GM23338 (cell line): Measurements from ENCODE around the gene EDNRA. TPM values are rescaled to one million over a fixed set of nuclear protein-coding genes. Genes with fewer than 3 reads are reported as not detected.

Experiments used
- ATAC-seq: fragments of 200-7000 bp; cut with Tn5 transposase; 3 replicates; pipeline ENCODE4 v1.9.1; 2020
- DNase-seq: peaks from one replicate; pipeline ENCODE4 v3.0.0-alpha.2; 2015; ENCODE audit warnings: low spot score
- H2AFZ ChIP-seq: fragments of 200-600 bp; sonication (generic); 2 replicates; pipeline ENCODE4 v1.8.0; 2016; ENCODE audit warnings: antibody characterized with exemption, mild to moderate bottlenecking, moderate library complexity
- H3F3A ChIP-seq: fragments of 200-600 bp; sonication (generic); replicated peaks from 2 replicates; pipeline ENCODE4 v1.8.0; 2017; ENCODE audit warnings: antibody characterized with exemption, mixed run types, low read depth
- H3K27ac ChIP-seq: fragments of 200-600 bp; sonication (generic); 2 replicates; pipeline ENCODE4 v1.6.1; 2016; ENCODE audit warnings: low read depth
- H3K27me3 ChIP-seq: fragments of 200-600 bp; sonication (generic); 2 replicates; pipeline ENCODE4 v1.8.0; 2016; ENCODE audit warnings: mild to moderate bottlenecking, mixed run types, moderate library complexity; ENCODE audit not compliant: insufficient read depth
- H3K36me3 ChIP-seq: fragments of 200-600 bp; sonication (generic); 2 replicates; pipeline ENCODE4 v1.8.0; 2016; ENCODE audit warnings: mild to moderate bottlenecking; ENCODE audit not compliant: insufficient read depth
- H3K4me1 ChIP-seq: fragments of 200-600 bp; sonication (generic); 2 replicates; pipeline ENCODE4 v1.8.0; 2016; ENCODE audit warnings: mild to moderate bottlenecking, moderate library complexity; ENCODE audit not compliant: insufficient read depth
- H3K4me2 ChIP-seq: fragments of 200-600 bp; sonication (generic); 2 replicates; pipeline ENCODE4 v1.7.1; 2017; ENCODE audit warnings: mixed run types
- H3K4me3 ChIP-seq: fragments of 200-600 bp; sonication (generic); 2 replicates; pipeline ENCODE4 v1.6.1; 2016; ENCODE audit warnings: mixed run types
- H3K79me2 ChIP-seq: fragments of 200-600 bp; sonication (generic); replicated peaks from 2 replicates; pipeline ENCODE4 v1.8.0; 2017; ENCODE audit warnings: mild to moderate bottlenecking; ENCODE audit not compliant: insufficient read depth
- H3K9me2 ChIP-seq: fragments of 200-600 bp; sonication (generic); 2 replicates; pipeline ENCODE4 v1.8.0; 2017; ENCODE audit not compliant: insufficient read depth
- H4K20me1 ChIP-seq: fragments of 200-600 bp; sonication (generic); replicated peaks from 2 replicates; pipeline ENCODE4 v1.8.0; 2017; ENCODE audit warnings: mild to moderate bottlenecking; ENCODE audit not compliant: insufficient read depth
- H3K27ac Mint-ChIP-seq: 2 replicates; pipeline ENCODE4 v1.8.0; 2020; ENCODE audit warnings: inconsistent platforms, mild to moderate bottlenecking, moderate library complexity, mixed read lengths
- H3K27me3 Mint-ChIP-seq: 3 replicates; pipeline ENCODE4 v1.8.0; 2022; ENCODE audit warnings: low read depth, mild to moderate bottlenecking, moderate library complexity, mixed read lengths, inconsistent platforms; ENCODE audit not compliant: insufficient read depth, poor library complexity
- H3K36me3 Mint-ChIP-seq: 3 replicates; pipeline ENCODE4 v1.8.0; 2021; ENCODE audit warnings: low read depth, mild to moderate bottlenecking, inconsistent platforms, moderate library complexity, mixed read lengths
- H3K4me1 Mint-ChIP-seq: 3 replicates; pipeline ENCODE4 v1.8.0; 2020; ENCODE audit warnings: mild to moderate bottlenecking, inconsistent platforms, mixed read lengths
- H3K4me3 Mint-ChIP-seq: 3 replicates; pipeline ENCODE4 v1.8.0; 2021; ENCODE audit warnings: moderate library complexity, mild to moderate bottlenecking, inconsistent platforms, mixed read lengths
- H3K9me3 Mint-ChIP-seq: 3 replicates; pipeline ENCODE4 v1.8.0; 2020; ENCODE audit warnings: moderate library complexity, mild to moderate bottlenecking, inconsistent platforms, mixed read lengths
- CREB1 ChIP-seq: fragments of 250-450 bp; sonication (Bioruptor Pico); IDR thresholded peaks from 2 replicates; pipeline ENCODE4 v1.5.0; 2020; ENCODE audit warnings: low read depth, mild to moderate bottlenecking, moderate library complexity
- CTCF ChIP-seq, 2 experiments: fragments of 200-600 bp in 1 of 2; sonication (generic) in 1 of 2; conservative IDR thresholded peaks; 2 replicates each; pipeline versions ENCODE4 v1.5.1 to v1.6.1; 2016 to 2017; ENCODE audit warnings: antibody characterized with exemption in 2 of 2, low read depth in 2 of 2, mild to moderate bottlenecking in 2 of 2, moderate library complexity in 1 of 2
- EZH2 ChIP-seq: fragments of 200-600 bp; sonication (generic); IDR thresholded peaks from one replicate; pipeline ENCODE4 v1.8.0; 2017; ENCODE audit warnings: antibody characterized with exemption, mild to moderate bottlenecking, low read depth; ENCODE audit not compliant: unreplicated experiment
- EZH2phosphoT487 ChIP-seq: fragments of 200-600 bp; sonication (generic); IDR thresholded peaks from one replicate; pipeline ENCODE4 v1.8.1; 2018; ENCODE audit warnings: antibody characterized with exemption; ENCODE audit not compliant: unreplicated experiment
- JUNB ChIP-seq: IDR thresholded peaks from one replicate; pipeline ENCODE4 v1.6.1; 2016; ENCODE audit warnings: antibody characterized with exemption; ENCODE audit not compliant: unreplicated experiment
- NANOG ChIP-seq: IDR thresholded peaks from 2 replicates; pipeline ENCODE4 v1.6.1; 2016; ENCODE audit warnings: antibody characterized with exemption, borderline replicate concordance
- POLR2AphosphoS5 ChIP-seq: IDR thresholded peaks from 2 replicates; pipeline ENCODE4 v1.6.1; 2016; ENCODE audit warnings: antibody characterized with exemption, low read depth
- STAT1 ChIP-seq: IDR thresholded peaks from one replicate; pipeline ENCODE4 v1.6.1; 2016; ENCODE audit warnings: antibody characterized with exemption; ENCODE audit not compliant: unreplicated experiment
- ZNF114 ChIP-seq: fragments of 250-450 bp; sonication (Bioruptor Pico); IDR thresholded peaks from 2 replicates; pipeline ENCODE4 v1.5.0; 2020; ENCODE audit warnings: mild to moderate bottlenecking, moderate library complexity
- ZNF331 ChIP-seq: fragments of 250-450 bp; sonication (Bioruptor Pico); IDR thresholded peaks from 2 replicates; pipeline ENCODE4 v1.5.0; 2020; ENCODE audit warnings: low read depth, mild to moderate bottlenecking, moderate library complexity
- polyA plus RNA-seq: library from polyadenylated mRNA; unstranded; fragments of >200 nt; fragmentation: Nextera tagmentation; extraction: Ambion mirVana; gene quantifications from 2 replicates; pipeline ENCODE4 v1.2.1, GENCODE V29; 2016
- total RNA-seq: library from RNA; depleted of rRNA; stranded (reverse); fragments of >200 nt; shearing (Covaris generic); gene quantifications from 2 replicates; pipeline ENCODE4 v1.2.3, GENCODE V29; 2014
- TF ChIP-seq, protein P1 (sequence below): fragments of 250-450 bp; sonication (Bioruptor Pico); IDR thresholded peaks from 2 replicates; pipeline ENCODE4 v1.5.0; 2020; ENCODE audit warnings: mild to moderate bottlenecking, moderate library complexity
- TF ChIP-seq, protein P2 (sequence below): IDR thresholded peaks from 2 replicates; pipeline ENCODE4 v1.6.1; 2016; ENCODE audit warnings: antibody characterized with exemption

EDNRA gene
- total and polyA plus RNA-seq, 2 experiments from 2014 or later, result 1.5 to 5.0 TPM

DNA sequence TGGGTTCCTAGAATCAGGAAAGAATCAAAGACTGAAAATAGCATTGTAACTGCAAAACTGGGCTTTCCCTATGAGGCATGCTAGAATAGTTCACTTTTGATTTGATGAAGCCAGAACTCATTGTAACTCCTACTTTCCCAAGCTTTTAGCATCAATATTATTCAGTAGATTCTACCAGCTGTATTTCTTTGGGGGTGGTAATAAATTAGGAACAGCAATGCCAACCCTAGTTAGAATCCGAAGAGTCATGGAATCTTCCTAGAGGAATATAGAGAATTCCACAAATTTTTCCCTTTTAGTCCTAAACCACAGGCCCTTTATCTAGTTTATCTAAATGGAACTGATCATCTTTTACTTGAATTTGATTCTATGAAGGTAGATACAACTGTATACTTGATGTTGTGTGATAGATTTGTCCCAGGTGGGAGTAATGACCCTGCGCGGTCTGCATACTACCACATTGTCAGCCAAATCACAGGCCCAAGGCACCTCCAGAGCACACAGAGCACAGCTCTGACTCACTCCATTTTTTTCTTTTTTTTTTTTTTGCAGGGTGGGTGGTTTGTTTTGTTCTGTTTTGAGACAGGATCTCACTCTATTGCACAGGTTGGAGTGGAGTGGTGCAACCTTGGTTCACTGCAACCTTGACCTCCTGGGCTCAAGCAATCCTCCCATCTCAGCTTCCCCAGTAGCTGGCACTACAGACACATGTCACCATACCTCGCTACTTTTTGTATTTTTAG is 66.6 kb downstream of the EDNRA start:
- Histone ChIP-seq H3K27ac (no peak overlapping the region), H3K4me2 (no peak overlapping the region), H2AFZ (no peak overlapping the region), H3K79me2 (no peaks in the 10 kb centered on the region), H3K36me3 (no peaks in the 10 kb centered on the region; the same call in 1 of the 2 replicates), H3K27me3 (no peaks in the 10 kb centered on the region), H3K9me2 (peaks cover 7% of the 10 kb centered on the region; the same call in 1 of the 2 replicates), H3K4me1 (no peaks in the 10 kb centered on the region), H3K4me3 (no peak overlapping the region), H3F3A (no peaks in the 10 kb centered on the region), H4K20me1 (no peaks in the 10 kb centered on the region)
- H3K4me1 Mint-ChIP-seq, result peaks cover 4% of the 10 kb centered on the region
- peaks cover 12% of the 10 kb centered on the region for H3K9me3 Mint-ChIP-seq
- TF ChIP-seq POLR2AphosphoS5 (no peak), EZH2phosphoT487 (no peak), EZH2 (no peak), CTCF (conservative IDR thresholded peaks at IDR 0.05; ENCODE audit: low read depth in 2 of 2) (no peak), ZNF114 (CRISPR knock-in tag) (no peak), ZNF331 (no peak), NANOG (no peak), CREB1 (CRISPR knock-in tag) (no peak), JUNB (no peak), STAT1 (no peak)
- TF ChIP-seq, protein P1, sequence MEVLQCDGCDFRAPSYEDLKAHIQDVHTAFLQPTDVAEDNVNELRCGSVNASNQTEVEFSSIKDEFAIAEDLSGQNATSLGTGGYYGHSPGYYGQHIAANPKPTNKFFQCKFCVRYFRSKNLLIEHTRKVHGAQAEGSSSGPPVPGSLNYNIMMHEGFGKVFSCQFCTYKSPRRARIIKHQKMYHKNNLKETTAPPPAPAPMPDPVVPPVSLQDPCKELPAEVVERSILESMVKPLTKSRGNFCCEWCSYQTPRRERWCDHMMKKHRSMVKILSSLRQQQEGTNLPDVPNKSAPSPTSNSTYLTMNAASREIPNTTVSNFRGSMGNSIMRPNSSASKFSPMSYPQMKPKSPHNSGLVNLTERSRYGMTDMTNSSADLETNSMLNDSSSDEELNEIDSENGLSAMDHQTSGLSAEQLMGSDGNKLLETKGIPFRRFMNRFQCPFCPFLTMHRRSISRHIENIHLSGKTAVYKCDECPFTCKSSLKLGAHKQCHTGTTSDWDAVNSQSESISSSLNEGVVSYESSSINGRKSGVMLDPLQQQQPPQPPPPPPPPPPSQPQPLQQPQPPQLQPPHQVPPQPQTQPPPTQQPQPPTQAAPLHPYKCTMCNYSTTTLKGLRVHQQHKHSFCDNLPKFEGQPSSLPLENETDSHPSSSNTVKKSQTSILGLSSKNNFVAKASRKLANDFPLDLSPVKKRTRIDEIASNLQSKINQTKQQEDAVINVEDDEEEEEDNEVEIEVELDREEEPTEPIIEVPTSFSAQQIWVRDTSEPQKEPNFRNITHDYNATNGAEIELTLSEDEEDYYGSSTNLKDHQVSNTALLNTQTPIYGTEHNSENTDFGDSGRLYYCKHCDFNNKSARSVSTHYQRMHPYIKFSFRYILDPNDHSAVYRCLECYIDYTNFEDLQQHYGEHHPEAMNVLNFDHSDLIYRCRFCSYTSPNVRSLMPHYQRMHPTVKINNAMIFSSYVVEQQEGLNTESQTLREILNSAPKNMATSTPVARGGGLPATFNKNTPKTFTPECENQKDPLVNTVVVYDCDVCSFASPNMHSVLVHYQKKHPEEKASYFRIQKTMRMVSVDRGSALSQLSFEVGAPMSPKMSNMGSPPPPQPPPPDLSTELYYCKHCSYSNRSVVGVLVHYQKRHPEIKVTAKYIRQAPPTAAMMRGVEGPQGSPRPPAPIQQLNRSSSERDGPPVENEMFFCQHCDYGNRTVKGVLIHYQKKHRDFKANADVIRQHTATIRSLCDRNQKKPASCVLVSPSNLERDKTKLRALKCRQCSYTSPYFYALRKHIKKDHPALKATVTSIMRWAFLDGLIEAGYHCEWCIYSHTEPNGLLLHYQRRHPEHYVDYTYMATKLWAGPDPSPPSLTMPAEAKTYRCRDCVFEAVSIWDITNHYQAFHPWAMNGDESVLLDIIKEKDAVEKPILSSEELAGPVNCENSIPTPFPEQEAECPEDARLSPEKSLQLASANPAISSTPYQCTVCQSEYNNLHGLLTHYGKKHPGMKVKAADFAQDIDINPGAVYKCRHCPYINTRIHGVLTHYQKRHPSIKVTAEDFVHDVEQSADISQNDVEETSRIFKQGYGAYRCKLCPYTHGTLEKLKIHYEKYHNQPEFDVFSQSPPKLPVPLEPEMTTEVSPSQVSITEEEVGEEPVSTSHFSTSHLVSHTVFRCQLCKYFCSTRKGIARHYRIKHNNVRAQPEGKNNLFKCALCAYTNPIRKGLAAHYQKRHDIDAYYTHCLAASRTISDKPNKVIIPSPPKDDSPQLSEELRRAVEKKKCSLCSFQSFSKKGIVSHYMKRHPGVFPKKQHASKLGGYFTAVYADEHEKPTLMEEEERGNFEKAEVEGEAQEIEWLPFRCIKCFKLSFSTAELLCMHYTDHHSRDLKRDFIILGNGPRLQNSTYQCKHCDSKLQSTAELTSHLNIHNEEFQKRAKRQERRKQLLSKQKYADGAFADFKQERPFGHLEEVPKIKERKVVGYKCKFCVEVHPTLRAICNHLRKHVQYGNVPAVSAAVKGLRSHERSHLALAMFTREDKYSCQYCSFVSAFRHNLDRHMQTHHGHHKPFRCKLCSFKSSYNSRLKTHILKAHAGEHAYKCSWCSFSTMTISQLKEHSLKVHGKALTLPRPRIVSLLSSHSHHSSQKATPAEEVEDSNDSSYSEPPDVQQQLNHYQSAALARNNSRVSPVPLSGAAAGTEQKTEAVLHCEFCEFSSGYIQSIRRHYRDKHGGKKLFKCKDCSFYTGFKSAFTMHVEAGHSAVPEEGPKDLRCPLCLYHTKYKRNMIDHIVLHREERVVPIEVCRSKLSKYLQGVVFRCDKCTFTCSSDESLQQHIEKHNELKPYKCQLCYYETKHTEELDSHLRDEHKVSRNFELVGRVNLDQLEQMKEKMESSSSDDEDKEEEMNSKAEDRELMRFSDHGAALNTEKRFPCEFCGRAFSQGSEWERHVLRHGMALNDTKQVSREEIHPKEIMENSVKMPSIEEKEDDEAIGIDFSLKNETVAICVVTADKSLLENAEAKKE (CRISPR knock-in tag), result no peak
- TF ChIP-seq, protein P2, sequence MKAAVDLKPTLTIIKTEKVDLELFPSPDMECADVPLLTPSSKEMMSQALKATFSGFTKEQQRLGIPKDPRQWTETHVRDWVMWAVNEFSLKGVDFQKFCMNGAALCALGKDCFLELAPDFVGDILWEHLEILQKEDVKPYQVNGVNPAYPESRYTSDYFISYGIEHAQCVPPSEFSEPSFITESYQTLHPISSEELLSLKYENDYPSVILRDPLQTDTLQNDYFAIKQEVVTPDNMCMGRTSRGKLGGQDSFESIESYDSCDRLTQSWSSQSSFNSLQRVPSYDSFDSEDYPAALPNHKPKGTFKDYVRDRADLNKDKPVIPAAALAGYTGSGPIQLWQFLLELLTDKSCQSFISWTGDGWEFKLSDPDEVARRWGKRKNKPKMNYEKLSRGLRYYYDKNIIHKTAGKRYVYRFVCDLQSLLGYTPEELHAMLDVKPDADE, result no peak
- H3K27me3 Mint-ChIP-seq, result no peaks in the 10 kb centered on the region
- H3K4me3 Mint-ChIP-seq, result no peak overlapping the region
- peaks cover 9% of the 10 kb centered on the region for H3K36me3 Mint-ChIP-seq
- ATAC-seq (no peak), DNase-seq (no peak)
- H3K27ac Mint-ChIP-seq, result peak overlapping the region; percentile 60; the same call in 1 of the 2 replicates
